Coronary artery (tissue), 2 donors: ENCODE data around the gene ERO1B.
"Not testable (repeated sequence)": the region's sequence is repeated elsewhere in the genome, so short reads cannot be mapped to it uniquely, and the experiment has no call there.

Experiments
- DNase-seq: peaks from one replicate; pipeline ENCODE4 v3.0.0-alpha.2; 2017; ENCODE audit warnings: low spot score
- H3K27ac ChIP-seq, 2 donors: fragments of 200-600 bp; sonication (generic); one replicate each; pipeline ENCODE4 v1.5.1; 2016 to 2019
- H3K4me3 ChIP-seq: fragments of 200-600 bp; sonication (generic); 2 replicates; pipeline ENCODE4 v1.5.1; 2016; ENCODE audit warnings: mild to moderate bottlenecking, moderate library complexity
- CTCF ChIP-seq: fragments of 200-600 bp; sonication (generic); IDR thresholded peaks from one replicate; pipeline ENCODE4 v1.5.1; 2019; ENCODE audit warnings: antibody characterized with exemption

ERO1B gene

GRCh38 chr1:236200925-236201324 lies 80.8 kb downstream of the ERO1B start:
- no peak for TF ChIP-seq CTCF
- Histone ChIP-seq H3K27ac (no peak overlapping the region), H3K4me3 (no peak overlapping the region)
- no peak for DNase-seq

GRCh38 chr1:236193184-236193583 lies 88.6 kb downstream of the ERO1B start:
- Histone ChIP-seq H3K27ac (no peak overlapping the region), H3K4me3 (no peak overlapping the region)
- DNase-seq, result no peak
- no peak for TF ChIP-seq CTCF

DNA sequence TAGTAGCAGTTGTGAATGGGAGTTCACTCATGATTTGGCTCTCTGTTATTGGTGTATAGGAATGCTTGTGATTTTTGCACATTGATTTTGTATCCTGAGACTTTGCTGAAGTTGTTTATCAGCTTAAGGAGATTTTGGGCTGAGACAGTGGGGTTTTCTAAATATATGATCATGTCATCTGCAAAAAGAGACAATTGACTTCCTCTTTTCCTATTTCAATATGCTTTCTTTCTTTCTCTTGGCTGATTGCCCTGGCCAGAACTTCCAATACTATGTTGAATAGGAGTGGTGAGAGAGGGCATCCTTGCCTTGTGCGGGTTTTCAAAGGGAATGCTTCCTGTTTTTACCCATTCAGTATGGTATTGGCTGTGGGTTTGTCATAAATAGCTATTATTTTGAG lies 93.7 kb downstream of the ERO1B start:
- not testable (repeated sequence) for H3K4me3 ChIP-seq, DNase-seq, H3K27ac ChIP-seq

GRCh38 chr1:236186471-236186870 lies 95.3 kb downstream of the ERO1B start:
- not testable (repeated sequence) for H3K4me3 ChIP-seq, H3K27ac ChIP-seq, DNase-seq

DNA sequence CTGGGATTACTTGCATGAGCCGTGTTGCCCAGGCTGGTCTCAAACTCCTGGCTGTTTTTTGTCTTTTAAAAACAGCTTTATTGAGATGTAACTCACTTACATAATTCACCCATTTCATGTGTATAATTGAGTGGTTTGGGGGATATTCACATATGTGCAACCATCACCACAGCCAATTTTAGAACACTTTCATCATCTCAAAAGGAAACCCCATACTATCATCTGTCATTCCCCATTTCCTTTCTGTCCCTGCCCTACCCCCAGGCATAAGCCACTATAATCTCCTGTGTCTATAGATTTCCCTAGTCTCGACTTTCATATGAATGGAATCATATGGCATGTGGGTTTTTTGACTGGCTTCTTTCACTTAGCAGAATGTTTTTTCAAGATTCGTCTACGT lies 96.1 kb downstream of the ERO1B start:
- Histone ChIP-seq H3K27ac (no peak overlapping the region), H3K4me3 (no peak overlapping the region)
- DNase-seq, result no peak
- no peak for TF ChIP-seq CTCF

GRCh38 chr1:236181059-236181458 lies 100.7 kb downstream of the ERO1B start:
- TF ChIP-seq CTCF, result no peak
- no peak for DNase-seq
- H3K27ac ChIP-seq, result no peak overlapping the region

GRCh38 chr1:236179634-236180033 lies 102.1 kb downstream of the ERO1B start:
- no peak overlapping the region for H3K27ac ChIP-seq
- no peak for TF ChIP-seq CTCF

More at GRCh38 chr1:236181059-236181458, 100.7 kb downstream of the ERO1B start:
- no peak overlapping the region for H3K4me3 ChIP-seq

GRCh38 chr1:236176337-236177336 lies 105.1 kb downstream of the ERO1B start:
- Histone ChIP-seq H3K4me3 (no peak overlapping the region), H3K27ac (no peak overlapping the region)
- DNase-seq, result no peak
- no peak for TF ChIP-seq CTCF

More at GRCh38 chr1:236179634-236180033, 102.1 kb downstream of the ERO1B start:
- H3K4me3 ChIP-seq, result no peak overlapping the region
- DNase-seq, result no peak
